Measurements from ENCODE around the gene NPBWR2. TPM values are rescaled to one million over a fixed set of nuclear protein-coding genes. Genes with fewer than 3 reads are reported as not detected.

NPBWR2 gene
- total and polyA plus RNA-seq, 4 donors = not detected

DNA sequence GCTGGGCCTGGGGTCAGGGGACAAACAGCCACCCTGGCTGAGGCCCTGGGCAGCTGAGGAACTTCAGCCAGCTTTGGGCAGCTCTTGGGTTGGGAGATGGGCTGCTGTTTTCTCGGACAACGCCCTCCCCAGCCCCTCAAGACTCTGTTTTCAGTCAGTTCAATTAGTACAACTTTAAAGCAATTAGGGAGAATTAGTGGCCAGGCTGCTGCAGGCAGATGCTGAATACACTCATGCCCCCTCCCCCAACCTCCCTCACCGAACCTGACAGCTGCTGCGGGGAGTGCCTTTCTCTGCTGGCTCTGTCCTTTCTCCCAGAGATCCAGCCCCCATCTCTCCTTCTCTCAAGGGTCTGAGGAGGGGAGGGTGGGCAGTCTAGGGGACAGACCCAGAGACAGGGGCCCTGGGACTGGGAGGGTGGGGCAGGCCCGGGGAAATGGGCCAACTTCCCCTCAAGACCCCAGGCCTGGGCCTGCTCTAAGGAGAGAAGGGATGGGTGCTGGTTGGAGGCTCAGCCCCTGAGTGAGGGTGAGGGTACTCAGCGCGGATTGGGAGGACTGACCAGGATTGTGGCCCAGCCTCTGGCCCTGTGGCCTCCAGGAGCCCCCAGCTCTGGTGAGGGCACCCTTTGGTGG lies 39.1 kb upstream of the NPBWR2 start (continued):
- TF ChIP-seq, protein P1, sequence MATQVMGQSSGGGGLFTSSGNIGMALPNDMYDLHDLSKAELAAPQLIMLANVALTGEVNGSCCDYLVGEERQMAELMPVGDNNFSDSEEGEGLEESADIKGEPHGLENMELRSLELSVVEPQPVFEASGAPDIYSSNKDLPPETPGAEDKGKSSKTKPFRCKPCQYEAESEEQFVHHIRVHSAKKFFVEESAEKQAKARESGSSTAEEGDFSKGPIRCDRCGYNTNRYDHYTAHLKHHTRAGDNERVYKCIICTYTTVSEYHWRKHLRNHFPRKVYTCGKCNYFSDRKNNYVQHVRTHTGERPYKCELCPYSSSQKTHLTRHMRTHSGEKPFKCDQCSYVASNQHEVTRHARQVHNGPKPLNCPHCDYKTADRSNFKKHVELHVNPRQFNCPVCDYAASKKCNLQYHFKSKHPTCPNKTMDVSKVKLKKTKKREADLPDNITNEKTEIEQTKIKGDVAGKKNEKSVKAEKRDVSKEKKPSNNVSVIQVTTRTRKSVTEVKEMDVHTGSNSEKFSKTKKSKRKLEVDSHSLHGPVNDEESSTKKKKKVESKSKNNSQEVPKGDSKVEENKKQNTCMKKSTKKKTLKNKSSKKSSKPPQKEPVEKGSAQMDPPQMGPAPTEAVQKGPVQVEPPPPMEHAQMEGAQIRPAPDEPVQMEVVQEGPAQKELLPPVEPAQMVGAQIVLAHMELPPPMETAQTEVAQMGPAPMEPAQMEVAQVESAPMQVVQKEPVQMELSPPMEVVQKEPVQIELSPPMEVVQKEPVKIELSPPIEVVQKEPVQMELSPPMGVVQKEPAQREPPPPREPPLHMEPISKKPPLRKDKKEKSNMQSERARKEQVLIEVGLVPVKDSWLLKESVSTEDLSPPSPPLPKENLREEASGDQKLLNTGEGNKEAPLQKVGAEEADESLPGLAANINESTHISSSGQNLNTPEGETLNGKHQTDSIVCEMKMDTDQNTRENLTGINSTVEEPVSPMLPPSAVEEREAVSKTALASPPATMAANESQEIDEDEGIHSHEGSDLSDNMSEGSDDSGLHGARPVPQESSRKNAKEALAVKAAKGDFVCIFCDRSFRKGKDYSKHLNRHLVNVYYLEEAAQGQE (IDR thresholded peaks at IDR 0.05) = no peak
- TF ChIP-seq, protein P2, sequence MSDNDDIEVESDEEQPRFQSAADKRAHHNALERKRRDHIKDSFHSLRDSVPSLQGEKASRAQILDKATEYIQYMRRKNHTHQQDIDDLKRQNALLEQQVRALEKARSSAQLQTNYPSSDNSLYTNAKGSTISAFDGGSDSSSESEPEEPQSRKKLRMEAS (IDR thresholded peaks at IDR 0.05) = no peak

DNA sequence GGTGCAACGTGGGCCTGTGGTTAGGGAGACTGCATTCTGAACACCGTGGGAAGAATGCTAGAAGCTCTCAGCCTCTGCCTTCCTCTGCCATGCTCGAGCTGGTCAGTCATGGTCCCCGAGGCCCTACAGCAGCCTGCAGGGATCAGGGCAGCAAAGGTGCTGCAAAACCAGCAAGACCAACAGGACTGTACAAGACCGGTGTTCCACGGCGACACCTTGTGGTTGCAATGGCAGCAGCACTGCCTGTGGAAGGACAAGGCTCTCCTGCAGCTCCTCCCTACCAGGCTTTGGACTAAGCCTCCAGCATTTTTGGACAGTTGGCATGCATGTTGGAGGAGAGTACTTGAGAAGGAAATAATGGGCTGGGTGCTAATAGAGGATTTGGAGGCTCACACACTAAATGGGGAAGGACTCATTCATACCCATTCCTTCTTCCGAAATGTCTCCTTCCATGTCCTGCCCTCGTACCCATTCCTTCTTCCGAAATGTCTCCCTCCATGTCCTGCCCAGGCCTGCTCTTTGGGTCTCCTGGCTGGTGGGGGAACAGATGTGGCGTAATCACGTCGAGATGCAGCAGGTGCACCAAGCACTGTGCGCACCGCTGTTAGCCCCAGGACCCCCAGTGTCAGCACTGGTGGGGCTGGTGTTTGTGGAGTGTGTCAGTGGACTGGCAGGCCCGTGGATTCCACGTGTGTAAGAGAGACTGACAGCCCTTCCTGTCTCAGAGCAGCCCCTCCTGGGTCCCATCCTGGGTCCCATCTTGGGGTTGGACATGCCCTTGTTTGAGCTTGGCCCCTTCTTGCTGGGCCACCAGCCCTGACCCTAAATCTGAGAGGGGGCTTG lies 38.3 kb upstream of the NPBWR2 start:
- Histone ChIP-seq H3K9me3 (ENCODE audit: control insufficient read depth in 4 of 4, low read length in 3 of 4) (peaks cover 0 to 5% (median 4%) of the 10 kb centered on the region in 4 donors), H3K36me3 (ENCODE audit: control insufficient read depth in 4 of 4, insufficient read depth in 3 of 4, low read depth in 1 of 4, low read length in 3 of 4) (no peaks in the 10 kb centered on the region), H3K27ac (ENCODE audit: low read depth in 1 of 2, low read length in 2 of 2) (no peak overlapping the region), H3K27me3 (ENCODE audit: control insufficient read depth in 4 of 4, insufficient read depth in 4 of 4, low read length in 3 of 4) (no peaks in the 10 kb centered on the region), H3K9ac (ENCODE audit: low read depth in 1 of 2, low read length in 2 of 2) (no peak overlapping the region), H3K4me3 (ENCODE audit: low read depth in 1 of 3, low read length in 3 of 3) (no peak overlapping the region), H3K4me1 (ENCODE audit: control insufficient read depth in 4 of 4, insufficient read depth in 4 of 4, low read length in 3 of 4) (no peaks in the 10 kb centered on the region)
- TF ChIP-seq EGR1 (IDR thresholded peaks at IDR 0.05; ENCODE audit: low read depth in 2 of 2) = no peak
- TF ChIP-seq SP1 (IDR thresholded peaks at IDR 0.05) = no peak
- TF ChIP-seq RAD21 (IDR thresholded peaks at IDR 0.05) = no peak
- TF ChIP-seq HNF4A (conservative IDR thresholded peaks at IDR 0.05) = no peak
- TF ChIP-seq, protein P3, sequence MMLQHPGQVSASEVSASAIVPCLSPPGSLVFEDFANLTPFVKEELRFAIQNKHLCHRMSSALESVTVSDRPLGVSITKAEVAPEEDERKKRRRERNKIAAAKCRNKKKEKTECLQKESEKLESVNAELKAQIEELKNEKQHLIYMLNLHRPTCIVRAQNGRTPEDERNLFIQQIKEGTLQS (IDR thresholded peaks at IDR 0.05) = no peak
- TF ChIP-seq FOXA2 (IDR thresholded peaks at IDR 0.05) = no peak
- TF ChIP-seq YY1 (IDR thresholded peaks at IDR 0.05) = no peak
- DNase-seq (ENCODE audit: low spot score) = no peak
- 93% methylated on average over 17 of the region's 17 CpGs for WGBS

DNA sequence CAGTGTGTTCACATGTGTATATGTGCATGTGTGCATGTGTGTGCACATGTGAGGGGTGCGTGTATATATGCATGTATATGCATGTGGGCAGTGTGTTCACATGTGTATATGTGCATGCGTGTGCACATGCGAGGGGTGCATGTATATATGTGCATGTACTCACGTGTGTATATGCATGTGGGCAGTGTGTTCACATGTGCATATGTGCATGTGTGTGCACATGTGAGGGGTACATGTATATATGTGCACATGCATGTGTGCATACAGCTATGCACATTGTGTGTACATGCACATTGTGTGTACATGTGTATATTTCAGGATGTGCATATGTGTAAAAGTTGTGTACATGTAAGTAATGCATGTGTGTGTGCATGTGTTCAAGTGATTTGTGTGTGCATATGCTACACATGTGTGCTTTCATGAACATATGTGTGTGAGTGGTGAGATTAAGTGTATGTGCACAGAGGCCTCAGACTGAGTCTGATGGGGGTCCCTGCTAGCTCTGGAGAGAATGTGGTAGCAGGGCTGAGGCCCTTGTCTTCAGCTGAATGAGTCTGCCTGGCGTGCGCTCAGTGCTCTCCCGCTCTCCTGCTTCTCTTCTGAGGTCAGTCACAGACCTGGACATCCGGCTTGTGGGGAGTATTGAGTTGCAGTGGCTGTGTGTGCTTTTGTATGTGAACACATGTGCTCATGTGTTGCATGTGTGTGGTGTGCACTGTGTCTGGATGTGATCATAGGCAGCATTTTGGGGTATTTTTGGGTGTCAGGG lies 37.0 kb upstream of the NPBWR2 start:
- no peaks in the 10 kb centered on the region for H3K36me3 ChIP-seq (ENCODE audit: control insufficient read depth in 4 of 4, insufficient read depth in 3 of 4, low read depth in 1 of 4, low read length in 3 of 4)
- 88% methylated on average over 8 of the region's 8 CpGs for WGBS
- H3K27me3 ChIP-seq (ENCODE audit: control insufficient read depth in 4 of 4, insufficient read depth in 4 of 4, low read length in 3 of 4) = no peaks in the 10 kb centered on the region
- DNase-seq (ENCODE audit: low spot score) = no peak
- no peak overlapping the region for H3K27ac ChIP-seq (ENCODE audit: low read depth in 1 of 2, low read length in 2 of 2)
- H3K9me3 ChIP-seq (ENCODE audit: control insufficient read depth in 4 of 4, low read length in 3 of 4) = peaks cover 0 to 5% (median 4%) of the 10 kb centered on the region in 4 donors
- no peak overlapping the region for H3K9ac ChIP-seq (ENCODE audit: low read depth in 1 of 2, low read length in 2 of 2)
- TF ChIP-seq RXRA (IDR thresholded peaks at IDR 0.05) (no peak), TAF1 (conservative IDR thresholded peaks at IDR 0.05) (no peak), FOXA2 (IDR thresholded peaks at IDR 0.05) (no peak), JUND (IDR thresholded peaks at IDR 0.05) (no peak), FOXA1 (IDR thresholded peaks at IDR 0.05) (no peak), NR2F2 (IDR thresholded peaks at IDR 0.05) (no peak)
- TF ChIP-seq, protein P4, sequence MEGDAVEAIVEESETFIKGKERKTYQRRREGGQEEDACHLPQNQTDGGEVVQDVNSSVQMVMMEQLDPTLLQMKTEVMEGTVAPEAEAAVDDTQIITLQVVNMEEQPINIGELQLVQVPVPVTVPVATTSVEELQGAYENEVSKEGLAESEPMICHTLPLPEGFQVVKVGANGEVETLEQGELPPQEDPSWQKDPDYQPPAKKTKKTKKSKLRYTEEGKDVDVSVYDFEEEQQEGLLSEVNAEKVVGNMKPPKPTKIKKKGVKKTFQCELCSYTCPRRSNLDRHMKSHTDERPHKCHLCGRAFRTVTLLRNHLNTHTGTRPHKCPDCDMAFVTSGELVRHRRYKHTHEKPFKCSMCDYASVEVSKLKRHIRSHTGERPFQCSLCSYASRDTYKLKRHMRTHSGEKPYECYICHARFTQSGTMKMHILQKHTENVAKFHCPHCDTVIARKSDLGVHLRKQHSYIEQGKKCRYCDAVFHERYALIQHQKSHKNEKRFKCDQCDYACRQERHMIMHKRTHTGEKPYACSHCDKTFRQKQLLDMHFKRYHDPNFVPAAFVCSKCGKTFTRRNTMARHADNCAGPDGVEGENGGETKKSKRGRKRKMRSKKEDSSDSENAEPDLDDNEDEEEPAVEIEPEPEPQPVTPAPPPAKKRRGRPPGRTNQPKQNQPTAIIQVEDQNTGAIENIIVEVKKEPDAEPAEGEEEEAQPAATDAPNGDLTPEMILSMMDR (IDR thresholded peaks at IDR 0.05; ENCODE audit: low read depth, low read length, missing input control) = no peak
- TF ChIP-seq, protein P2 (IDR thresholded peaks at IDR 0.05) = no peak
- TF ChIP-seq, protein P3 (IDR thresholded peaks at IDR 0.05) = no peak
- TF ChIP-seq, protein P1 (IDR thresholded peaks at IDR 0.05) = no peak
- H3K4me1 ChIP-seq (ENCODE audit: control insufficient read depth in 4 of 4, insufficient read depth in 4 of 4, low read length in 3 of 4) = no peaks in the 10 kb centered on the region
- H3K4me3 ChIP-seq (ENCODE audit: low read depth in 1 of 3, low read length in 3 of 3) = no peak overlapping the region

Data from liver (tissue), 9 donors.